ENCODE results near the gene AP2A1. TPM values are rescaled to one million over a fixed set of nuclear protein-coding genes. Genes with fewer than 3 reads are reported as not detected.

AP2A1 gene
- total and polyA plus RNA-seq, 2 of the 13 experiments (the other 11 are each of a cell fraction or from before 2014, with no cell fraction given), result 22.7 to 39.7 TPM

- TF ChIP-seq KIAA2018 (CRISPR knock-in tag; IDR thresholded peaks at IDR 0.05; ENCODE audit: borderline replicate concordance) (no peak), FOXA3 (CRISPR knock-in tag; IDR thresholded peaks at IDR 0.05) (peak; percentile 48), ZNF784 (CRISPR knock-in tag; IDR thresholded peaks at IDR 0.05; ENCODE audit: borderline replicate concordance) (0 out of 2 replicates have a peak, but pooled peaks have one; percentile 61), ZNF337 (CRISPR knock-in tag; IDR thresholded peaks at IDR 0.05; ENCODE audit: borderline replicate concordance, low read depth) (no peak), MXI1 (IDR thresholded peaks at IDR 0.05; ENCODE audit: borderline replicate concordance, low read depth, low read length) (peak; percentile 57; the same call in 1 of the 3 replicates), MNT (IDR thresholded peaks at IDR 0.05) (no peak; the same call in 1 of the 2 replicates), NFE2 (CRISPR knock-in tag; IDR thresholded peaks at IDR 0.05) (no peak), RFX5 (IDR thresholded peaks at IDR 0.05; ENCODE audit: low read depth, low read length) (peak; percentile 75), ZNF790 (CRISPR knock-in tag; IDR thresholded peaks at IDR 0.05; ENCODE audit: borderline replicate concordance) (no peak), REST (IDR thresholded peaks at IDR 0.05; ENCODE audit: borderline replicate concordance in 1 of 2, low read depth in 1 of 2, low read length in 2 of 2) (no peak), ZNF468 (CRISPR knock-in tag; IDR thresholded peaks at IDR 0.05) (no peak), TARDBP (CRISPR knock-in tag; IDR thresholded peaks at IDR 0.05) (peak; percentile 60; the same call in 1 of the 2 replicates), ETV5 (CRISPR knock-in tag; IDR thresholded peaks at IDR 0.05; ENCODE audit: borderline replicate concordance) (peak; percentile 21)
Measured at GRCh38 chr19:49766007-49766929, 533 bp upstream of the AP2A1 start (continued).
